Neural cell (in vitro differentiated cells): ENCODE results near the gene ADORA1.

Experiments
- CTCF ChIP-seq: fragments of 450-650 bp; IDR thresholded peaks from 2 replicates; pipeline ENCODE4 v1.5.1; 2014; ENCODE audit warnings: antibody characterized with exemption, mild to moderate bottlenecking, moderate library complexity; ENCODE audit not compliant: poor library complexity, severe bottlenecking
- EP300 ChIP-seq: fragments of 450-650 bp; conservative IDR thresholded peaks from 2 replicates; pipeline ENCODE4 v1.6.1; 2014; ENCODE audit warnings: antibody characterized with exemption, mild to moderate bottlenecking, moderate library complexity; ENCODE audit not compliant: poor library complexity, severe bottlenecking
- EZH2 ChIP-seq: fragments of 200-600, 300-800 bp; shearing (Covaris generic), sonication (generic); IDR thresholded peaks from 2 replicates; pipeline ENCODE4 v1.6.1; 2014; ENCODE audit warnings: antibody characterized with exemption, low read length, borderline replicate concordance, mild to moderate bottlenecking; ENCODE audit not compliant: insufficient read depth, poor library complexity, severe bottlenecking
- MXI1 ChIP-seq: fragments of 450-650 bp; conservative IDR thresholded peaks from 2 replicates; pipeline ENCODE4 v1.6.1; 2014; ENCODE audit warnings: antibody characterized with exemption, mild to moderate bottlenecking; ENCODE audit not compliant: poor library complexity, severe bottlenecking
- POLR2AphosphoS5 ChIP-seq: IDR thresholded peaks from 2 replicates; pipeline ENCODE4 v1.6.1; 2012
- RAD21 ChIP-seq: fragments of 450-650 bp; conservative IDR thresholded peaks from 2 replicates; pipeline ENCODE4 v1.6.1; 2014; ENCODE audit warnings: antibody characterized with exemption, mild to moderate bottlenecking, moderate library complexity
- REST ChIP-seq: IDR thresholded peaks from 2 replicates; pipeline ENCODE4 v1.6.1; 2012; ENCODE audit warnings: borderline replicate concordance
- SMC3 ChIP-seq: fragments of 450-650 bp; conservative IDR thresholded peaks from 2 replicates; pipeline ENCODE4 v1.6.1; 2014; ENCODE audit warnings: antibody characterized with exemption, mild to moderate bottlenecking, moderate library complexity; ENCODE audit not compliant: poor library complexity
- TAF1 ChIP-seq: IDR thresholded peaks from 2 replicates; pipeline ENCODE4 v1.6.1; 2012; ENCODE audit warnings: low read depth

- no peak for TF ChIP-seq CTCF
- TF ChIP-seq RAD21: no peak
- TF ChIP-seq EP300: no peak
- TF ChIP-seq POLR2AphosphoS5: no peak
- TF ChIP-seq REST: no peak
- no peak for TF ChIP-seq EZH2
- TF ChIP-seq MXI1: no peak
- TF ChIP-seq TAF1: no peak
- TF ChIP-seq SMC3: no peak
Measured at GRCh38 chr1:203204756-203205155, 77.2 kb downstream of the ADORA1 start.
